ENCODE results near the gene TRERF1.
"Not testable (repeated sequence)": the region's sequence is repeated elsewhere in the genome, so short reads cannot be mapped to it uniquely, and the experiment has no call there.

Gene TRERF1

DNA sequence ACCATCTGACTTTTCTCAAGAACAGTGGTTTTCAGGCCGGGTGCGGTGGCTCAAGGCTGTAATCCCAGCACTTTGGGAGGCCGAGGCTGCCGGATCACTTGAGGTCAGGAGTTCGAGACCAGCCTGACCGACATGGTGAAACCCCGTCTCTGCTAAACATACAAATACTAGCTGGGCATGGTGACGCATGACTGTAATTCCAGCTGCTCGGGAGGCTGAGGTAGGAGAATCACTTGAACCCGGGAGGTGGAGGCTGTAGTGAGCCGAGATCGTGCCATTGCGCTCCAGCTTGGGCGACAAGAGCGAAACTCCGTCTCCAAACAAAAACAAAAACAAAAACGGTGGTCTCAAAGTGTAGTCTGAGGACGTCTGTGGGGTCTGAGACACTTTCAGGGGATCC lies 235.2 kb downstream of the TRERF1 start:
- DNase-seq = not testable (repeated sequence)

DNA sequence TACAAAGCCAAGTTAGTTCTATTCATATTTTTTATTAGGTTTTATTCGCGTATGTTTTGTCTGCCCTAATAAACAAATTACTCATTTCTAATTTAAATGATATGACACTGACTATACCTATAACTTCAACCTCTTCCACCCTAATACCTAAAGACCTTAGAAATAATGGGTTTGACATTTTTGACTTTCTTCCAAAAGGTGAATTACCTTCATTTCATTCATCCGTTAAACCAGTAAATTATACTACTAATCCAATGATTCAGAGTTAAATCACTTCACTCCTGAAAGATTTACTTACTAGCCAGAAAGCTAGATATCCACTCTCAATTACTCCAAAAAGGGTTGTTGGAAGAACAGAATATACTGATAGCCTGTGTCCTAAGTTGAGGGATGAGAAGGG lies 239.3 kb downstream of the TRERF1 start:
- no peak for DNase-seq

DNA sequence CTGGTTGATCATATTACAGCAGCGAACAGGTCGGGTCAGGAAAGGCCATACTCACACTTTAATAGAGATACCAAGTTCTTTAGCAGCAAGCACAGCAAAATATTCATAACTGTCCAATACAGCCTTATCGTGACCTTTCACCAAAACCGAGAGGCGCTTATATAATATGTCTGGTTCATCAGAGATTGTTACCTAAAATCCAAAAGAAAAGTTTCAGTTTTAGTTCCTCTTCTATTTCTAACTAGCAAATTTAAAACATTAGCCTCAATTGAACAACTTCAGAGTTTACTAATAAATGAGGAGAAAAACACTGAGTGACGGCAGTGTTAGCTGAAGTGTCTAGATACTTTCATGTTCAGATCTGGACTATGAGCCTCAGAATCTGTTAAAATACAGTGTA lies 240.0 kb downstream of the TRERF1 start:
- no peak for DNase-seq

DNA sequence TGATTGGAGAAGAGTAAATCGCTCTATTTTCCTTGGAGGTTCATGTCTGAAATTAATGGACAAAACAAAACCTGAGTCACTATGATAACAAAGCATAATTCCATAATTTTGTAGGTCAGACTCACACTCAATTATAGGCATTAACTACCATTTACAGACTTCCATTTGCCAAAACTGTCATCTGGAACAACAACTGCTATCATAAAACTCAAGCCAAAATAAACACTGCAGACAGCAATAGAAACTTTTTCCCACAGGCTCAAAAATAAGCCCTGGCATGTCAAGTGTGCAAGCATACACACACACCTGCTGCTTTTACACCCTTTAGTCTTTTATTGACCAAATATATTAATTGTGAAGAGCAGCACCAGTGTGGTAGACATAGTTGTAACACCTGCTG lies 241.2 kb downstream of the TRERF1 start:
- no peak for DNase-seq

DNA sequence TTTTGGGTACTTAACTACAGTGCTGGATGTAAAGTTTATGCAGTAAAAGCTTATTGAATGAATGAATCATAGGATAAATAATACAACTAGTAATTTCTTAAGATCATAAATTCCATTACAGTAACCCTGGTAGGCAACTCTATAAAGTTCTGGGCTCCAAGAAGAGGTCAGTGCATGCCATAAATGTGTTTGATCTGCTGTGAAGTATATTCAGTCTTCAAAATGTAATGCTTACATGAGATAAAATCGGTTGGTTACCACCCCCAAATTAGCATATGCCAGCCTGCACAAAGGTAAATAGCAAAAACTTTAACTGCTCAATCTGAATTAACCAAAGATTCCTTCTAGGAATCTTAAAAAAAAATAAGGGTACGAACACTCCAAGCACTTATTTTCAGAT lies 244.2 kb downstream of the TRERF1 start:
- not testable (repeated sequence) for DNase-seq

DNA sequence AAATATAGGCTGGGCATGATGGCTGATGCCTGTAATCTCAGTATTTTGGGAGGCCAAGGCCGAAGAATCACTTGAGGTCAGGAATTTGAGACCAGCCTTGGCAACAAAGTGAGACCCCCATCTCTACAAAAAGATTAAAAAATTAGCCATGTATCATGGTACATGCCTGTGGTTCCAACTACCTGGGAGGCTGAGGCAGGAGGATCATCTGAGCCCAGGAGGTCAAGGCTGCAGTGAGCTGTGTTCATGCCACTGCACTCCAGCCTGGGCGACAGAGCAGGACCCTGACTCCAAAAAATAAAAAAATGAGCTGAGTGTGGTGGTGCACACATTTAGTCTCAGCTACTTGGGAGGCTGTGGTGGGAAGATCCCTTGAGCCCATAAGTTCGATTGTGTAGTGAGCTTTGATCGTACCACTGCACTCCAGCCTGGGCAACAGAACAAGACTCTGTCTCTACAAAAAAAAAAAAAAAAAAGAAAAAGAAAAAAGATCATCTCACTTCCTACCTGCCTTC lies 246.9 kb downstream of the TRERF1 start:
- no peak for DNase-seq

DNA sequence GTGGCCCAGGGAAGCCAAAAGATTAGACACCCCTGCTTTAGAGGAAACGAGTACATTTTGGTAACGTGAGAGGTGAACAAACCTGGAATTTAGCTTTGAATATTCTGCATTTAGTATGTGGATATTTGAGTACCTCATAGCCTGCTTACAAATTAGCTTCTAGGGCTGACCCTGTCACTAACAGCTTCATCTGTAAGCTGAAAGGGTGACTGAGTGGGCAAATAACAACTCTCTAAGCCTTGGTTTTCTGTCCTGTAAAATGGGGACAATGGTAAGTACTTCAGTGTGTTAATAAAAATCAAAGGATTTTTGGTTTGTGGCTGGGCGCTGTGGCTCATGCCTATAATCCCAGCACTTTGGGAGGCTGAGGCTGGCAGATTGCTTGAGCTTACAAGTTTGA lies 248.5 kb downstream of the TRERF1 start:
- no peak for DNase-seq

DNA sequence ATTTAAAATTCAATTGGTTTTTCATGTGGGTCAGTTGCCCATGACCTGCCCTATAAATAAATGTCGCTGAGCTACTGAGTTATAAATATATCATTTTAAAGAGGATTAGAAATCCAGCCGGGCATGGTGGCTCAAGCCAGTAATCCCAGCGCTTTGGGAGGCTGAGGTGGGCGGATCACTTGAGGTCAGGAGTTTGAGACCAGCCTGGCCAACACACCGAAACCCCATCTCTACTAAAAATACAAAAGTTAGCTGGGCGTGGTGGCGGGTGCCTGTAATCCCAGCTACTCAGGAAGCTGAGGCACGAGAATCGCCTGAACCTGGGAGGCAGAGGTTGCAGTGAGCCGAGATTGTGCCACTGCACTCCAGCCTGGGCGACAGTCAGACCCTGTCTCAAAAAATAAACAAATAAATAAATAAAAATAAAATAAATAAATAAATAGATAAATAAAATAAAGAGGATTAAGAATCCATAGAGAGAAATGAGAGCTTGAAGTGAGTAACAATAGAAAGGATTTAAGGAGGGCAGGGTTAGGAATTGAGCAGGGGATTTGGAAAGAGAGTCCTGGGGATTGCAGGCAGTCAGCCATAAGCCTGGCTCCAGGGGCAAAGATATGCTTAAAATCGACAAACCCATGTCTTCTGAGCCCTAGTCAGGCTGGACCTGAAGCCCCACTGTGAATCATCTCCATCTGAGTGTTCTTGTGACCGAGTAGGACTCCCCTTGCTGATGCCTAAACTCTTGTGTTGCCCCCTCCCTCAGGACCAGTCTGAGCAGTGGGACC lies 249.4 kb downstream of the TRERF1 start:
- not testable (repeated sequence) for DNase-seq

DNA sequence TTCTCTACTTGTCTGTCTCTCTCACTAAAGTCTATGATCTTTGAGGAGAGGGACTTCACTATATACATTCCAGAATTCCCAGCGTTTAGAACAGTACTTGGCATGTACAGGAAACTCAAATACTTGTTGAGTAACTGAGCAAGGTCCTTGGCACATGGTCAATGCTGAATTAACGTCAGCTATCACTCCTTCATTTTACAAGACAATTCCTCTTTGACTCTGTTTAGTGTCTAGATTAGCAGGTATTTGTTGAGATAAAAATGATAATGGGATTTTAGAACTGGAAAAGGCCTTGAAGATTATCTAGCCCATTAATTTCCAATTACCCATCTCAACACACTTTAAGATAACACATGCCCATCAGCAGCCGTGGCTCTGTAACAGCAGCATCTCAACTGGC lies 250.3 kb downstream of the TRERF1 start:
- no peak for DNase-seq

DNA sequence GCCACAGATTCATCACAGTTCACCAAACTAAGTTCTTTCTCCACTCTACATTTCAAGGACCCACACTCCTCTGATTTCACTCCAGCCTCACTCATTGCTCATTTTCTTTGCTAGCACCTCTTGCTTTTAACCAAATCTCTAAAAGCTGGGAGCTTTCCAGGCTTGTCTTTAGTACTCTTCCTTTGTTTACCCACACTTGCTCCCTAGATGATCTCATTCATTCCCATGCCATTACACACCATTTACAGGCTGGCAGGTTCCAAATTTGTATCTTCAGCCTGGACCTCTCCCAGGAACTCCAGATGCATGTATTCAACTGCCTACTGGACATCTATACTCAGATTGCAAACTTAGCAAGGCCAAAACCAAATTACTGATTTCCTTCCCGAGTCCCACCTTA lies 251.7 kb downstream of the TRERF1 start:
- DNase-seq = peak; percentile 97

DNA sequence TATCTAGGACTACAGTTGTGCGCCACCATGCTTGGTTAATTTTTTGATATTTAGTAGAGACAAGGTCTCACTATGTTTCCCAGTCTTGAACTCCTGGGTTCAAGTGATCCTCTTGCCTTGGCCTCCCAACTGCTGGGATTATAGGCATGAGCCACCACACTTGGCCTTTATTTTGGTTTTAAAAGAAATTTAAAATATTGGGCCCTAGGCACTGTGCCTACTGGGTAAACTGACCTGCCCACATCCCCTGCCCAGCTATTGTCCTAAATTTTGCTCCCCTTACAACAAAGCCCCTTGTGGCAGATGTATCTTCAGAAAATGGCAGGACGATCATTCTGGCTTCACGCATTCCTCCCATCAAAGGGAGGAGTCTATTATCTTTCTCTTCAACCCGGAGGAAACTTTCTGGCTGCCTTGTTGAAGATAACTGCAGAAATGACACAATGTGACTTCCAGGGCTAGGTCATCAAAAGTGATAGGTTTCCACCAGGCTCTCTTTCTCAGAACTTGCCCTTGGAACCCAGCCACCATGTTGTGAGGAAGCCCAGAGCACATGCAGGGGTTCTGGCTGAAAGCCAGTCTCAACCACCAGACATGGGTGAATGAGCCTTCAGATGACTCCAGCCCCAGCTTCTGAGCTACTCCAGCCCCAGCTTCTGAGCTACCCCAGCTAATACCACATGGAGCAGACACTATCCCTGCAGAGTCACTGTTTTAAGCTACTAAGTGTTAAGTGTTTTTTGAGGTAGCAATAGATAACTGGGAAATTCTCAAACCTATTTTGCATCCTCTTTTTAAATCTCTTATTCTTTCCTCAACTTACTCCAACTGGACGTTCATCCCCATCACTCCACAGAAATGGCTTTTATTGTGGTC lies 252.4 kb downstream of the TRERF1 start:
- DNase-seq = peak; percentile 67

DNA sequence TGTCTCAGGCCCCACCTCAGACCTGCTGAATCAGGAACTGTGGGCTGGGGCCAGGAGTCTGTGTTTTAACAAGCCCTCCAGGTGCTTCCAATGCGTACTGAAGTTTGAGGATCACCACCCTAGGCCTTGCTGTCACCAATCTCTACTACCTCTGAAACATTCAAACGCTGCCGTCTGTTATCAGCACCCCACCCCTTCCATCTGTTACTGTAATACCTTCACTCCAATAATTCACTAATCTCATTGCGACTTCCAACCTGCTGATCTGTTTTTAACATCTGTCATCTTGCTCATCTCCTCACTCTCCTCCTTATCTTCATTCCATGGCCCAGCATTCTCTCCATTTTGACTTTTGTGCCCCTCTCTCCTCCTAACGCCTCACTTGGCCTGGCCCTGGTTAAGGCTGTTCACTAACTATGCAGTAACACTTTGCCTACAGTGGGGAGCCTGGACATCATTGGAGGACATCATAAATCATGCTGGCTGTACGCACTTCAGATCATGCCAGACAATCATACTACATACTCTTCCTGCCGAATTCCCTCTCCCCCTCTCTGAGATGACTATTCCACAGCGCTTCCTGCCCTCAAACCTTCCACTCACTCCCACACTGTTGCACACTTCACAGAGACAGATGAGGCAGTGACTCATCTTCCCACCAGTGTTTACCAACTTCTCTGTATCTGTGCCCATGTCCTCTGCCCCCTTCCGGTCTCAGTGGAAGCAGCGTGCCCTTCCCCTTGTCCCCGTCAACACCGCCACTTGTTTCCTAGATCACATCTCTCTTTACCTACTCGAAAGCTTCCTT lies 254.0 kb downstream of the TRERF1 start:
- peak; percentile 82 for DNase-seq

DNA sequence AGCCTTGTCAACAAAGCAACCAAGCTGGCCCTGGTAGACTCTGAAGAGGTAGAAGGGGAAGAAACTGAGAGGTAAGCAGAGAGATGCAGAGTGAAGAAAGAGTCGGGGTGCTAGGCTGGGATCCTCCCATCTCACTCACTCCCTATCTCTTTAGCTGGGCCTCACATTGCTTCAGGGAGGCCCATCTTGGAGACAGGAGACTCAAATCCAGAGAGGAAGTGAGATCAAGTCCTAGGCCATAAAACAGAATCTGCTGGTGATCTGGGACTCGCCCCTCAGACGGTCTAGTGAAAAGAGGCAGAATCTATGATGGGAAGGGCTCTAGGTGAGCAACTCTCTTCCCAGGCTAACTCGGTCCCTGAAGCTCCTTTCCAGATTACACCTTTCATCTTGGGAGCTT lies 256.3 kb downstream of the TRERF1 start:
- no peak for DNase-seq

DNA sequence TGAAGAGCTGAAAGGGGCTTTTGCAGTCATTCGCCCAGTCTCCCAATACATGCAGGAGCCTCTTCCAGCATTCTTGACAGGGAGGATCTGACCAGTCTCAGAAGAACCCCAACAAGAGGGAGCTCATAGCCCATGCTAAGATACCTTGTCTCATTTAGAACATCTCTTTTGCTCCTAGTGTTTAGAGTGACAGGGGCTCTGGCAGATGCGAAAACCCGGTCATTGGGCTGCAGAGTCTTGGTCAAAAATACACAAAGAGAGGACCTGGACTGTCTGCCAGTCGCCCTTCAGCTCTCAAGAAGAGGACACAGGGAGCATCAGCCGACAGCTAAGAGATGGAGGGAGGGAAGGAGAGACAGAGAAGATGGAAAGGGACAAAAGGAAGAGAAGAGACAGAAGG lies 257.7 kb downstream of the TRERF1 start:
- DNase-seq = no peak

DNA sequence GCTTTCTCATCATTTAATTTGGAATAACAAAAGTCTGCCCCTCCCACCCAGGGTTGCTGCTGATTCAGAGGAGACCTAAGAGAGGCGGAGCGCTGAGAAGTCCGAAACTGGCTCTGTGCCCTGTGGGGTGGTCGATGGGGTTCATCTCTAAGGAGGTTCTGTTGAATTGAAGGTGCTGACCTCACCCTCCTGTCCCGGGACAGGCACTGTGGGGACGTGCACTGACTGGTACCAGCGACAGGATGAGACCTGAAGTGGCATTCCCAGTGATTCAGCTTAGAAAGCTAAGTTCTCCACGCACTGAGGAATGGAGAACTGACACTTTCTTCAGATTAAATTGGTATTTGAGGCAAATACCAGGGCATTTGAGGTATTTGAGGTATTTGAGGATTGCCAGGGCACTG lies 258.2 kb downstream of the TRERF1 start:
- no peak for DNase-seq

DNA sequence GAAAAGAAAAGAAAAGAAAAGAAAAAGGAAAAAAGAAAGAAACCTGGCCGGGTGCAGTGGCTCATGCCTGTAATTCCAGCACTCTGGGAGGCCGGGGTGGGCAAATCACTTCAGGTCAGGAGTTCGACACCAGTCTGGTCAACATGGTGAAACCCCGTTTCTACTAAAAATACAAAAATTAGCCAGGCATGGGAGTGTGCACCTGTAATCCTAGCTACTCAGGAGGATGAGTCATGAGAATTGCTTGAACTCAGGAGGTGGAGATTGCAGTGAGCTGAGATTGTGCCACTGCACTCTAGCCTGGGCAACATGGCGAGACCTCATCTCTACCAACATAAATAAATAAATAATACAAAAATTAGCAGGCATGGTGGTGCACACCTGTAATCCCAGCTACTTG lies 259.3 kb downstream of the TRERF1 start:
- not testable (repeated sequence) for DNase-seq

DNA sequence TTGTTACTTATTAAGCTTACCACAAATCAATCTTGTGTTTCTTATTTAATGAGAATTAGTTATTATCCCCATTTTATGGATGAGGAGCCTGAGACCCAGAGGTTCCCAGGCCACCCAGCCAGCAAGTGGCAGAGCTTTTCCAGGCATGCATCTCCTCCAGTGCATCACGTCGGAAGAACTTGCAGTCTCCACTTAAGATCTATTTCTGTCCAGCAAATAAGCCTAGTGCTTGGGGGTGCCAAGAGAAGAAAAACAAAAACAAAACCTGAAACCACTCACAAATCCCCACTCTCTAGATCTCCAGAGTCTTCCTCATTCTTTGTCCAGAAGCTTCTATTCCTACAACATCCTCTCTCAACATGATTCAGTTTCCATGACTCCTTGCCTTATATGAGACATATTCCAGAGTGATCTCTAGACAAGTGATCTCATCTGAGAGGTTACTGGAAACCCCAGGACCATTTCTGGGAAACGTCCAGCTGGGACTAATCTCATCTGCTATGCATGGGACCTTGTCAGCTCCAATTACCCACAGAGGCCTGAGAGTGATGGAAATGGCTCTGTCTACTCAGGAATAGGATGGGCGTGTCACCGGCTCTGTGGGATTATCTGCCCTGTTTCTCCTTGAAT lies 261.1 kb downstream of the TRERF1 start:
- DNase-seq = peak; percentile 70

DNA sequence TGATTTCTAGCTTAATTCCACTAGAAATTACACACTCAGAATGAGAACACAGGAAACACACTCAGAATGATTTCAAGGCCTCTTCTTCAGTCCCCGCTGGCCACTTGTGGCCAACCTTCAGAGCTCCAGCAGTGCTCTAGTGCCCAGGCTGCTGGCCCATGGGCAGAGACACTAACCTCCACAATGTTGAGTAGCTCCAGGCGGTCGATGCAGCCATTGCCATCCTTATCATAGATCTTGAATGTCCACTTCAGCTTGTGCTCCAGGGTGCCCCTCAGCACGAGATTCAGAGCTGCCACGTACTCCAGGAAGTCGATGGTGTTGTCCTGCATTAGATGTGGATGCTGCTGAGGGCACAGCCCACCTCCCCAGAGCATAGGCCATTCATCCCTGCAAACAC lies 263.3 kb downstream of the TRERF1 start:
- no peak for DNase-seq

DNA sequence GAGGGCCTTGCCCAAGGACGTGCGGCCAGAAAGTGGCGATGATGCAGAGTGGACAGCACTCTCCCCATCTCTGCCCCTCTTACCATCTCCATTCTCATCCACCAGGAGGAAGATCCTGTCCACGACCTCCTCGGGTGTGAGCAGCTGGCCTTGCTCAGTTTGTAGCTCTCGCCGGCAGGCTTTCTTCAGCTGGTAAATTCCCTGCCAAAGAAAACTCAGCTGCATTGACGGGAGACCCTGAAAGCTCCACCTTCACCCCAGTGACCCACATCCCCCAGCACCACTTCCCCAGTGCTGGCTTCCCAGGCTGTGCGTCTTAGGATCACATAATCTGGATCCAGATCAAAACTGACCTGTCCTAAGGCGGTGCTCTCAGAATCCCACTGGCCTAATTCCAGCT lies 266.1 kb downstream of the TRERF1 start:
- DNase-seq = no peak

DNA sequence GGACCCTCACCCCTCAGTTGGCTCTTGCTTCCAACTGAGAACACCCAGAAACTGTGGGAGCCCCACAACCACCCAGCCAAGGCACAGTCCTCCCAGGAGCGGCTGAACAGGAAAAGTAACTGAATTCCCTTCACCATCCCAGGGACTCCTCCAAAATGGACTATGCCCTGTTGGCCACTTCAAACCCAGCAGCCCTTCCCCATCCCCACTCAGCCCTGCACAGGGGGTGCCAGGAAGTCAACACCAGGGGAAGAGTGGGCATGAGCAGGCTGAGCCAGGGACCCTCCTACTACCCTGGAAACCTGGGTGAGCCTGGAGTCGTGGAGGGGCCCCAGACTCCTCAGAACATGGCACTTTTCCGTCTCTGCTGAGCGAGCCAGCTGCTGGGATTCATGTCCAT lies 267.3 kb downstream of the TRERF1 start:
- DNase-seq = no peak

DNA sequence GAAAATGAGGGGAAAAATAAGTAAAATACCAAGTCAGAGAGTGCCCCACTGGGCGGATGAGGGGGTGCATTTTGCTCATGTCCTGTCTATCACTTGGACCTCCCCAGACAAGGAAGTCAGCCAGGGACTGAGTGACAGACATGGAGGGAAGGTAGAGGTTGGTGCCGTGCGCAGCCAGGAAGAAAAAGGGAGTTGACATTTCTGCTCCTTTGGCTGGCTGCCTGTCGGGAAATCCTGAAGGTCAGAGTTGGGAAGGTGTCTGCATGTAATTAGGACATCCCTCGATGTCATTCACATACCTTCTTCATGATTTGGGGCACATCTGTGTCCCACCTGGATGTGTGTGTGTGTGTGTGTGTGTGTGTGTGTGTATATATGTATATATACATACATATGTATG lies 269.6 kb downstream of the TRERF1 start:
- DNase-seq = no peak

DNA sequence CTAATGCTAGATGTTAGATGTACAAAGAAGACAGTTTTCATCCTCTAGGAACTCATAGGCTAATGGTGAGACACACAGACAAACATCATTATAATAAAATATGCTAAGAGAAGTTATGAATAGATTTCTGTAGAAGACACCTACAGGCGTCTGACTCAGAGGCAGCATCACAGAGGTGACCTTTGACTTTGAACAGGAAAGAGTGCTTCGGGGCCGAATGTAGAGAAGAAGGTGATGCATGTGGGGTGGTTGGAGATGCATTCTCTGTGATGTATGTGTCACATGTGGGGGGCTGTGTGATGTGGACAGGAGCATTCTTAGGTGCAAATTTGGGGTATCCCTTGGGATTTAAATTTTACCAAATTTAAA lies 271.8 kb downstream of the TRERF1 start:
- DNase-seq = no peak
